HCT116 (cell line): ENCODE data around the gene CD58. TPM values are rescaled to one million over a fixed set of nuclear protein-coding genes. Genes with fewer than 3 reads are reported as not detected.
A peak's percentile ranks its signal among the peaks of the same experiment; 100 is the strongest.

ENCODE experiments used
- ATAC-seq: fragments of 200-7000 bp; cut with Tn5 transposase; 2 replicates; pipeline ENCODE4 v1.9.1; 2020; ENCODE audit warnings: mild to moderate bottlenecking, moderate library complexity
- BruUV-seq: library from RNA; stranded (reverse); fragments of 400-500 nt; replicated peaks from 2 replicates; lab custom pipeline; 2021; lab: Mats Ljungman, UMichigan
- CTCF ChIA-PET: fragments of 300-600 bp; sonication (Branson Sonifier 250); formaldehyde crosslinking; loops from one replicate; lab custom pipeline; 2021; ENCODE audit warnings: antibody characterized with exemption; lab: Charles Lee
- POLR2A ChIA-PET: fragments of 300-600, 350-600 bp; sonication (Branson Sonifier 250); formaldehyde crosslinking; loops from one replicate; lab custom pipeline; 2021; ENCODE audit warnings: antibody characterized with exemption; lab: Charles Lee
- RAD21 ChIA-PET, 2 experiments: fragments of 300-600 bp; sonication (Branson Sonifier 250); formaldehyde crosslinking; loops; one replicate each; lab custom pipeline; 2023; ENCODE audit warnings: low total read pairs in 2 of 2; ENCODE audit not compliant: uncharacterized antibody in 2 of 2, unreplicated experiment in 2 of 2, low non-redundant PET in 1 of 2; lab: Charles Lee
- DNase-seq: peaks from one replicate; pipeline ENCODE4 v3.0.0-alpha.2; 2010; ENCODE audit warnings: low read depth, low spot score
- H2AFZ ChIP-seq: fragments of 200-600 bp; shearing (Covaris generic), sonication (generic); 2 replicates; pipeline ENCODE4 v1.6.1; 2017; ENCODE audit warnings: low read depth, mixed run types, mixed read lengths, antibody characterized with exemption, low read length; ENCODE audit not compliant: poor library complexity, severe bottlenecking
- H3K27ac ChIP-seq: 2 replicates; pipeline ENCODE4 v1.5.1; 2012; ENCODE audit warnings: low read depth, low read length
- H3K27me3 ChIP-seq: fragments of 200-600 bp; sonication (generic); 2 replicates; pipeline ENCODE4 v1.6.1; 2016; ENCODE audit warnings: mixed run types, low read length, mixed read lengths; ENCODE audit not compliant: insufficient read depth
- H3K36me3 ChIP-seq, 2 experiments: fragments of 200-500 bp in 1 of 2; fragments of 200-600 bp in 1 of 2; sonication (Bioruptor generic) in 1 of 2; sonication (generic) in 1 of 2; 2 replicates each; pipeline versions ENCODE4 v1.5.1 to v1.6.1; 2014 to 2016; ENCODE audit warnings: low read length in 2 of 2, inconsistent platforms in 1 of 2, mixed read lengths in 1 of 2, mixed run types in 1 of 2; ENCODE audit not compliant: insufficient read depth in 2 of 2, control insufficient read depth in 1 of 2
- H3K4me1 ChIP-seq, 2 experiments: fragments of 200-600 bp in 1 of 2; sonication (generic) in 1 of 2; 2 replicates each; pipeline versions ENCODE4 v1.5.1 to v1.6.1; 2012 to 2017; ENCODE audit warnings: low read length in 2 of 2, inconsistent platforms in 1 of 2, mild to moderate bottlenecking in 1 of 2, mixed read lengths in 1 of 2, mixed run types in 1 of 2, moderate library complexity in 1 of 2; ENCODE audit not compliant: insufficient read depth in 2 of 2, control insufficient read depth in 1 of 2
- H3K4me2 ChIP-seq: fragments of 200-600 bp; sonication (generic); 2 replicates; pipeline ENCODE4 v1.6.1; 2017; ENCODE audit warnings: mixed run types, low read length, mixed read lengths
- H3K4me3 ChIP-seq, 2 experiments: fragments of 200-600 bp in 1 of 2; sonication (generic) in 1 of 2; replicated peaks in 1 of 2; 2 replicates each; pipeline ENCODE4 v1.5.1; 2011 to 2016; ENCODE audit warnings: low read length in 2 of 2, control low read depth in 1 of 2, low read depth in 1 of 2, mild to moderate bottlenecking in 1 of 2, mixed read lengths in 1 of 2, mixed run types in 1 of 2
- H3K79me2 ChIP-seq: fragments of 200-600 bp; sonication (generic); 2 replicates; pipeline ENCODE4 v1.6.1; 2017; ENCODE audit warnings: mild to moderate bottlenecking, mixed run types, low read length, moderate library complexity, mixed read lengths; ENCODE audit not compliant: insufficient read depth
- H3K9ac ChIP-seq: fragments of 200-600 bp; sonication (generic); 2 replicates; pipeline ENCODE4 v1.6.1; 2016; ENCODE audit warnings: low read length, mixed read lengths
- H3K9me2 ChIP-seq: fragments of 200-600 bp; sonication (generic), shearing (Covaris generic); 2 replicates; pipeline ENCODE4 v1.6.1; 2017; ENCODE audit warnings: mixed run types, mild to moderate bottlenecking, moderate library complexity; ENCODE audit not compliant: insufficient read depth
- H3K9me3 ChIP-seq, 2 experiments: fragments of 200-500 bp in 1 of 2; fragments of 200-600 bp in 1 of 2; sonication (Bioruptor generic) in 1 of 2; sonication (generic) in 1 of 2; 2 replicates each; pipeline ENCODE4 v1.6.1; 2014 to 2017; ENCODE audit warnings: low read length in 2 of 2, mixed read lengths in 2 of 2, inconsistent platforms in 1 of 2, low read depth in 1 of 2, mild to moderate bottlenecking in 1 of 2, mixed run types in 1 of 2, moderate library complexity in 1 of 2; ENCODE audit not compliant: control insufficient read depth in 1 of 2, insufficient read depth in 1 of 2
- H4K20me1 ChIP-seq: fragments of 200-600 bp; sonication (generic), shearing (Covaris generic); 2 replicates; pipeline ENCODE4 v1.6.1; 2017; ENCODE audit warnings: mixed run types, mild to moderate bottlenecking, moderate library complexity; ENCODE audit not compliant: insufficient read depth
- CEBPB ChIP-seq: IDR thresholded peaks from 2 replicates; pipeline ENCODE4 v1.6.1; 2012; ENCODE audit warnings: low read depth
- EGR1 ChIP-seq: IDR thresholded peaks from 2 replicates; pipeline ENCODE4 v1.6.1; 2012; ENCODE audit warnings: low read depth
- ELF1 ChIP-seq: IDR thresholded peaks from 2 replicates; pipeline ENCODE4 v1.6.1; 2012; ENCODE audit warnings: low read depth, borderline replicate concordance
- SRF ChIP-seq: IDR thresholded peaks from 2 replicates; pipeline ENCODE4 v1.6.1; 2012; ENCODE audit warnings: low read depth
- ZFX ChIP-seq: fragments of 450-650 bp; IDR thresholded peaks from 2 replicates; pipeline ENCODE4 v1.6.1; 2017
- ZNF274 ChIP-seq: fragments of 200-500 bp; sonication (Bioruptor generic); IDR thresholded peaks from 2 replicates; pipeline ENCODE4 v1.6.1; 2014; ENCODE audit warnings: mild to moderate bottlenecking, low read depth, low read length, inconsistent platforms
- intact Hi-C: fragments of 100-400 bp; cut with micrococcal nuclease; formaldehyde crosslinking; loops from 2 replicates; pipeline ENCODE4 v1.10.0; 2022
- total RNA-seq: library from RNA; stranded (reverse); gene quantifications from one replicate; pipeline ENCODE4 v1.2.1, GENCODE V29; 2021; ENCODE audit not compliant: unreplicated experiment
- TF ChIP-seq, protein P1 (sequence below): IDR thresholded peaks from 2 replicates; pipeline ENCODE4 v1.6.1; 2012
- TF ChIP-seq, protein P2 (sequence below): IDR thresholded peaks from 2 replicates; pipeline ENCODE4 v1.6.1; 2011; ENCODE audit warnings: mild to moderate bottlenecking, low read length, moderate library complexity; ENCODE audit not compliant: insufficient replicate concordance; ENCODE audit errors: extremely low read depth
- TF ChIP-seq, protein P3 (sequence below): IDR thresholded peaks from 2 replicates; pipeline ENCODE4 v1.6.1; 2012

CD58 gene
- total RNA-seq, 1 experiment from 2014 or later, result 18.0 TPM

DNA sequence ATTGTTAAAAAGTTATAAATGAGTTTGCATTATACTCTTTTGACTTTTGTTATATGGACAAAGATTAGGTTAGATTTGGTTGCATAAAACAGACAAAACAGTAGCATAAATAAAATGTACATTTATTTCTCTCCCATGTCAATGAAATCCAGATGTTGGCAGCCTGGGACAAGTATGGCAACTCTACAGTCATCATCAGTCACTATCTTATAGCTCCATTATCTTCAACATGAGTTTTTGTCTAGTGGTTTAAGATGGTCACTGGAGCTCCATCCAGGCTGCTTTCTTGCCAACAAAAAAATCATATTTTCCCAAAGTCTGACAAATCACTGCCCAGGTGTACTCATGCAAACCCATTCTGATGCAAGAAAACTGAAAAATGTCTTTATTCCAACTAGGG is 83.8 kb downstream of the CD58 start:
- ChIA-PET RAD21 (interaction anchor here (1.0 to 4.3 kb wide), 3 partner anchors 12 to 348 kb away, joined by 4 to 47 read pairs (median 5); no protein-coding TSS in a partner anchor), POLR2A (interaction anchor here (0.5 to 1.5 kb wide), 2 partner anchors 111 to 408 kb away, joined by 3 read pairs; no protein-coding TSS in a partner anchor), CTCF (interaction anchor here (3.8 to 7.9 kb wide), 2 partner anchors 10 to 347 kb away, joined by 84 to 288 read pairs; no protein-coding TSS in a partner anchor)
- no TSS peak for BruUV-seq
- peaks cover 40 to 65% of the 10 kb centered on the region in 2 experiments for H3K4me1 ChIP-seq
- no peak overlapping the region for H3K27ac ChIP-seq
- H3K9me3 ChIP-seq, result no peaks in the 10 kb centered on the region
- H3K9me2 ChIP-seq, result no peaks in the 10 kb centered on the region
- no peak for ATAC-seq
- no peak overlapping the region for H2AFZ ChIP-seq
- H3K9ac ChIP-seq, result no peak overlapping the region
- no peaks in the 10 kb centered on the region for H4K20me1 ChIP-seq
- TF ChIP-seq, protein P1, sequence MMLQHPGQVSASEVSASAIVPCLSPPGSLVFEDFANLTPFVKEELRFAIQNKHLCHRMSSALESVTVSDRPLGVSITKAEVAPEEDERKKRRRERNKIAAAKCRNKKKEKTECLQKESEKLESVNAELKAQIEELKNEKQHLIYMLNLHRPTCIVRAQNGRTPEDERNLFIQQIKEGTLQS, result no peak
- TF ChIP-seq, protein P2, sequence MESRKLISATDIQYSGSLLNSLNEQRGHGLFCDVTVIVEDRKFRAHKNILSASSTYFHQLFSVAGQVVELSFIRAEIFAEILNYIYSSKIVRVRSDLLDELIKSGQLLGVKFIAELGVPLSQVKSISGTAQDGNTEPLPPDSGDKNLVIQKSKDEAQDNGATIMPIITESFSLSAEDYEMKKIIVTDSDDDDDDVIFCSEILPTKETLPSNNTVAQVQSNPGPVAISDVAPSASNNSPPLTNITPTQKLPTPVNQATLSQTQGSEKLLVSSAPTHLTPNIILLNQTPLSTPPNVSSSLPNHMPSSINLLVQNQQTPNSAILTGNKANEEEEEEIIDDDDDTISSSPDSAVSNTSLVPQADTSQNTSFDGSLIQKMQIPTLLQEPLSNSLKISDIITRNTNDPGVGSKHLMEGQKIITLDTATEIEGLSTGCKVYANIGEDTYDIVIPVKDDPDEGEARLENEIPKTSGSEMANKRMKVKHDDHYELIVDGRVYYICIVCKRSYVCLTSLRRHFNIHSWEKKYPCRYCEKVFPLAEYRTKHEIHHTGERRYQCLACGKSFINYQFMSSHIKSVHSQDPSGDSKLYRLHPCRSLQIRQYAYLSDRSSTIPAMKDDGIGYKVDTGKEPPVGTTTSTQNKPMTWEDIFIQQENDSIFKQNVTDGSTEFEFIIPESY, result no peak
- no peak for TF ChIP-seq ELF1
- no peak for TF ChIP-seq SRF
- no peak for TF ChIP-seq EGR1
- no peak for TF ChIP-seq CEBPB
- no peak for TF ChIP-seq ZFX
- TF ChIP-seq, protein P3, sequence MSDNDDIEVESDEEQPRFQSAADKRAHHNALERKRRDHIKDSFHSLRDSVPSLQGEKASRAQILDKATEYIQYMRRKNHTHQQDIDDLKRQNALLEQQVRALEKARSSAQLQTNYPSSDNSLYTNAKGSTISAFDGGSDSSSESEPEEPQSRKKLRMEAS, result no peak
- TF ChIP-seq ZNF274, result no peak
- no peaks in the 10 kb centered on the region for H3K27me3 ChIP-seq
- H3K36me3 ChIP-seq, result no peaks in the 10 kb centered on the region
- peak overlapping the region; percentile 45 for H3K4me2 ChIP-seq
- no peak overlapping the region for H3K4me3 ChIP-seq
- intact Hi-C loops, result loop anchor here (5.0 kb wide), 1 partner anchor 110 kb away; no protein-coding TSS in a partner anchor
- DNase-seq, result no peak
- H3K79me2 ChIP-seq, result no peaks in the 10 kb centered on the region
